H4 (cell line): ENCODE data around the gene ADAMTSL3. TPM values are rescaled to one million over a fixed set of nuclear protein-coding genes. Genes with fewer than 3 reads are reported as not detected.

Experiments used
- DNase-seq: peaks from one replicate; pipeline ENCODE4 v3.0.0-alpha.2; 2015; ENCODE audit warnings: low spot score
- total RNA-seq: library from RNA; depleted of rRNA; stranded (reverse); fragments of >200 nt; shearing (Covaris generic); gene quantifications from 2 replicates; pipeline ENCODE4 v1.2.3, GENCODE V29; 2014

Gene ADAMTSL3
- total RNA-seq, 1 experiment from 2014 or later = 0.17 TPM

DNA sequence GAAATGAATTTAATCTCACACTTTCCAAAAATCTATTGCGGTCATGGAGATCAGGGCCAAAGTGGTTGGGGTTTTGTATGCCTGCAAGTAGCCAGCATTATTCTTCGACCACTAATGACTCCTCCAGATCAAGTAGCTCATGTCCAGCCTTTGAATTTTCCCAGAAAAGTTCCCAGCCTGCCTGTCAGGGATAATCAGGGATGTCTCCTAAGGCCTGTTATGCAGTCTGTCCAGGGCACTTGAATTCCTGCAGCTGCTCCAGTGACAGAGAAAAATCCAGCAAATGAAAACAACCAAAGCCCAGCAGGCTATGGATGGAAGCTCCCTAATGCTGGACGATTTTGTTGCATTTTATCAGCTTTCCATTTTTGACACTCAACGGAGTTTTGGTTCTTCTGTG lies 215.4 kb downstream of the ADAMTSL3 start:
- no peak for DNase-seq

DNA sequence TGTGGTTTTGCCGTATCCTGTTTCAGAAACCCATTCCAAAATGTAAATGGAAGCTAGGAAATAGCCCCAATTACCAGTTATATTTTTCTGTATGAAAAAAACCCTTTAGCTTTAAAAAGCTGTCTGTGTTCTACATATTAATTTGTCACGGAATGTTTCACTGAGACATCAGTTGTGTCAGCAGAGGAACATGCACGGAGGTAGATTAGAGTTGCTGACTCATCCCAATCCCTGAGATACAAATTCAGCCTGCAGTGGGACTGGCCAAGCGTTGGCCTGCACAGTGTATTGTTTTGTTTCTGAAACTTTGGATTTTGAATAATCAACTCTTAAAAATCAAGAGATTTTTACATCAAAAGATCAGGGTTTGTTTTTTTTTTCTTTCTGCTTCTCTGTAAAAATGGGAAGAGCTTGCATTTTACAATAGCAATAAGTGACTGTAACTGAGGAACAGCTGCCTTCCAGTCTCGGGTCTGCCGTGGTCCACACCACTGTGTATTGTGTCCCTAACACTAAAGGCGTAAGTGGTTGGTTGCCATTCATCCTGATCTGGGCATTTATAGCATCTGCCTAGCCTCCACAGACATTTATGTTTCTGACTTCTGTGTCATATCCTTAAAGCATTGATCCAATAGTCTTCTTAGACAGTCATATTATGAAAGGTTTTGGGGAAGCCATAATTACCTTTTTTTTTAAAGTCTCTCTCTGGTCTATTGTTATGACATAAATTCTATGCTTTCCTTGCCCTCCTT lies 218.1 kb downstream of the ADAMTSL3 start:
- peak; percentile 49 for DNase-seq

DNA sequence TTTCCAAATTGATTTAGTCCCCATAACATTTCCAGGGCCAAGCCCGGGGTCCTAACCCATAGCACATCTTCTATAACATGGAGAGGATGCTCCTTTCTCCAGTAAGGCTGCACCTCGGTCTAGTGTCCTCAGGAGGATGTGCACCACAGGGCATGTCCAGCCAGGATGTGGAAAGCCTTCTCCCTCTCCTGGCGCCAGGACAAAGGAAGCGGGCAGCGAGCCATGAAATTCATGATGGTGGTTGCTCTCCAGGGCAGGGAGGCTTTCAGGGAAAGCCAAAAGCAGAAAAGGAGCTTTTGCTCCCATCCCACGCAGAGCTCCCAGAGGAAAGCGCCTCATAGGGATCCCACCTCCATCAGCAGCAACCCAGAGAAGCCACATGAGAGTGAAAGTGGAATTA lies 220.0 kb downstream of the ADAMTSL3 start:
- no peak for DNase-seq

DNA sequence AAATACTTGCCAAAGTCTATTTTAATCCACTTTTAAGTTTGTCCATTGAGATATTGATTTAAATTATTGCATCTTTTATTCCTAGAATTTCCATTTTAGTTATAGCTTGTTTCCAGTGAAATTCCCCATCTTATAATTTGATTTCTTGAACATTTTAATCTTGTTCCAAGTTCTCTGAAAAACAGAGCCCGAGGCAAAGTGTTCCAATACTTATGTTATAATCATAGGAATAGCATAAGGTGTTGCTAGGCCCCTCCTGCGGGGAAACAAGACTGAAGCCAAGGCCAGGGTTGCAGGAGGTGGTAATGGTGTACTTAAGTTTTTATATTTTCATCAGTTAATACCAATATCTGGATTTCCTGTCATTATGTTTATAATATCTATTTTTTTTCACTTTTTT lies 226.6 kb downstream of the ADAMTSL3 start:
- DNase-seq = no peak

DNA sequence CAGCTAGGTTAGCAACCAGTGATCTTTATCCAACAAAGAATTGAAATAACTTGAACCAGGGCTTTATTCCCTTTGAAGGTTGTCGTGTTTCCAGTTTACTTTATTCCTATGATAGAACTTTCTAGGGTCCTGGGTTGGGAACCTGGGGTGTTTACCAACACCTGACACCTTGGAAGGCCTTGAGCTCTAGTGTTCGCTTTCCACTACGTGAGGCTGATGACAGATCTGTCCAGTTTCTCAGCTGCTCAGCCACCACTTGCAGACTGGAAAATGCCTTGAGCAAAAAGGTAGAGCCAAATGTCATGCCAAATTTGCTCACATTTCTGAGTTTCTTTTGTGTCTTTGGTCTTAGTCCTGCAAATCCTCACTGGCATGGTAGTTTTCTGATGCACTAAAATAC lies 227.2 kb downstream of the ADAMTSL3 start:
- no peak for DNase-seq

DNA sequence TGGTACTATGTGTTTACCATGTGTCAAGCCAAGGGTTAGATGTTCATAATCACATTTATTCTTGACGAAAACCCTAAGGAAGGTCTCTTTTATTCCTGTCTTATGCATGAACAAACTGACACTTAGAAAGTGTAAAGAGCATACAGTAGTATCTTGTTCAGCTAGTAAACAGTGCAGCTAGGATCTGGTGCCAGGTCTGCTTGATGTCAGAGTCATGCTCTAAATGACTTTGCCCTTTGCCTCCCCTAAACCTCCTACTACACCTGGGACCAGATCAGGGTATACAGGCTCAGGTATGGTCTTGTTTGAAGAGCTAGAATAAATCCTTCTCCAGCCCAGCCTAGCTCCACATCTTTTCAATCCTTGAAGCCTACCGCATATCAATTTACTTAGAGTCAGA lies 232.4 kb downstream of the ADAMTSL3 start:
- no peak for DNase-seq

DNA sequence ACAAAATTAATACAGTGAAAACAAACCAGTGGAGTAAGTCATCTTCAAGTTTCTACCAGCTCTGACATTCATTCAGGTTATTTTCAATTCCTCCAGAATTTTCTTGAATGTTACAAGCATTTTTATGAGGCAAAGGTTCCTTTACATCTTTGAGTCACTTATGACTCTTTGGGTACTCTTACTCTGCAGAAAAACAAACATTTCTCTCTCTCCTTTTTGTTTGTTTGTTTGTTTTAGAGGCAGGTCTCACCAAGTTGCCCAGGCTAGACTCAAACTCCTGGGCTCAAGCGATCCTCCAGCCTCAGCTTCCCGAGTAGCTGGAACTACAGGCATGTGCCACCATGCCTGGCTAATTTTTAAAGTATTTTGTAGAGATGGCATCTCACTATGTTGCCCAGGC lies 233.5 kb downstream of the ADAMTSL3 start:
- DNase-seq = no peak

DNA sequence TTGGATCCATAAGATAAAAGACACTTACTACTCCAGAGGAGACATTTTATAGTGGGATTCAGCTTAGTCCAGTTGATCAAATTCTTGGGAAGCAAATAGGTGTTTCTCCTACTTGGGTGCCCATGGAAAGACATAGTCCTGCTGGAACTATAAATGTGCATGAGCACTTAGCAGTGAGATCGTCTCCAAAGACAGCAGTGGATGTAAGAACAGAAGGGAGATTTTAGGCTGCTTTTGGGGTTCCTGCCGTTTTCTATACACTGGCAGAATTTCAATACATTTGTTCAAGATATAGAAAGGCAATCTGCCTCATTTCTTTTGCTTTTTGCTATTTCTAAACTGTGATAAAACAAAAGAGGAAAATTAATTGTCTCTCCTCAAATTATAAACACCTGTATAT lies 234.0 kb downstream of the ADAMTSL3 start:
- DNase-seq = no peak

DNA sequence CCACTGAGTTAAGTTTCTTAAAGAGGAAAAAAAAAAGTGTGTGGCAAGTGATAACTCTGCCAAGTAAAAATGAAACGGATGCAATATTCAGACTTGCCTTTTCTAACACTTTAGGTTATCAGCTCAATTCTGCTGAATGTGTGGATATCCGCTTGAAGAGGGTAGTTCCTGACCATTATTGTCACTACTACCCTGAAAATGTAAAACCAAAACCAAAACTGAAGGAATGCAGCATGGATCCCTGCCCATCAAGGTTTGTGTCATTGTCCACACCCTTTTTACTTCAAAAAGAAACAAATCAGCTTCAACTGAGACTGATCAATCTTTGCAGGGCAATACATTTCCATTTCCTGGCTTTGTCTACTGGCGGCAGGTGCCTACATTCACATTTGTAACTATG lies 236.1 kb downstream of the ADAMTSL3 start:
- DNase-seq = no peak

DNA sequence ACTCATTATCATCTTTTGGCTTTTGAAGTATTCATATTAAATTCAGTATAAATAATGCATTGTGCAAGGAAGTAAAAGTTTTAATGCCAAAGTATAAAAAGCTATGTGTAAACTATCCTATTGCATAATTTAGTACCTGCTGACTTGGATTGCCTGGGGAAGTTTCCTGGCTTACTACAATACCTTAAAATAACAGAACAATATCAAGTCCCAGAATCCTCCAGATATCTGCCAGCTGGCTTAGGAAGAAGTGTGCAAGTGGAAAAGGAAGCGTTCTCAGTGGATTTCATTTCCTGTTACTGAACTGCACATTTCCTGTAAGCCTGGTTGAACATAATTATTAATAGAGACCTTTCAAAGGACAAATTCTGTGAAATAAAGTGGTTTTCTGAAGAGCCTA lies 236.7 kb downstream of the ADAMTSL3 start:
- DNase-seq = no peak

DNA sequence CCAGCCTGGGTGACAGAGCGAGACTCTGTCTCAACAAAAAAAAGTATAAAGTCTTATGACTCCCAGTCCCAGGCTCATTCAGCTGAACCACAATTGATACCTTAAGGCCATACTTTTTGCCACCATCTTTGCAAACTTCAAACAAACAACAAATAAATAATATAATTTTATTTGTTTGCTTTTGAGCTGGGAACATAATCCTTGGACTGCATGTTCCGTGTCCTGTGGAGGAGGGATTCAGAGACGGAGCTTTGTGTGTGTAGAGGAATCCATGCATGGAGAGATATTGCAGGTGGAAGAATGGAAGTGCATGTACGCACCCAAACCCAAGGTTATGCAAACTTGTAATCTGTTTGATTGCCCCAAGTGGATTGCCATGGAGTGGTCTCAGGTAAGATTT lies 238.6 kb downstream of the ADAMTSL3 start:
- DNase-seq = no peak

DNA sequence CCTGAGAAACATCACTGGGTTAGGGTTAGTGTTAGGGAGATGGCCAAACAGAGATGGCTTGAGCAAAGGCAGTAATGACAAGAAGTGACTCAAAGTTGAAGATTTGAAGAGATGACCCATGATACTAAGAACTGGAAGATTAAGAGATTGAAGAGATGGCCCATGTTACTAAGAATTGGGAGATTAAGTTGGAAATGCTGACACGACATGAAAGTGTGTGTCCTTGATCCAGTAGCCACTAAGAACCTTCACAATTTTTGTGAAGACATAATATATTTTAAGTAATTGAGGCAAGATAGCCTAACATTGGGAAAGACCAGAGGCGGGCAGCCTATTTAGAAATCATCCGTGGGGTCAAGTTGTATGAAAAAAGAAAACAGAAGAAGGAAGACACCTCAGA lies 239.4 kb downstream of the ADAMTSL3 start:
- DNase-seq = no peak

DNA sequence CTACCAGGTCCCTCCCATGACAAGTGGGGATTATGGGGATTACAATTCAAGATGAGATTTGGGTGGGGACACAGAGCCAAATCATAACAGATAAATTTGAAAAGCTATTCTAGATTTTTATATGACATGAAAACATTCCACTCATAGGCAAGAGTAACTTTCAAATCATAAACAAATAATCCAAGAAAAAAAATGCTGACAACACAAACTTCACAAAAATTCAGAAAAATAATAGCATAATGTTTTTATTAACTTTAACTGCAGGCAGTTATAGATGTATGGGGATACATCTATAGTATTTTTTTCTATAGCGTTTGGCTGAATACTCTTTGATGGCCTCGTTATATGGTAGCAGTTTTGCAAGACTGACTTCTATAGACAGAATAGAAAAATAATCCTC lies 243.1 kb downstream of the ADAMTSL3 start:
- no peak for DNase-seq

DNA sequence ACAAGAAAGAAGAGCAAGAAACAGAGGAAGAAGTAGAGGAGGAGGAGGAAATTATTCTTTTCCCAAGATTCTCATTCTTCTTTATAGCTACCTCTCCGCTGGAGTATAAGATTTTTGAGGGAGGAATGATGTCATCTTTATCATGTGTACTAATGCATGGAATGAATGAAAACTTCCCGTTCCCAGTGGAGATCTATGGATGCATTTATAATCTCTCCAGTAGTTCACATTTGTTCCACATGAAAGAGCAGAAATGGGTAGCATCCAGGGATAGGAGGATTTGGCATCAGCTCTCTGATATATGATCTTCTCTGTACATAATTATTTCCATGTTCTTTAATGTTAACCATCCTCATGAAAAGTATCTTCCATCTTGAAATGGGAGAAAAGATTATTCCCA lies 244.4 kb downstream of the ADAMTSL3 start:
- no peak for DNase-seq

DNA sequence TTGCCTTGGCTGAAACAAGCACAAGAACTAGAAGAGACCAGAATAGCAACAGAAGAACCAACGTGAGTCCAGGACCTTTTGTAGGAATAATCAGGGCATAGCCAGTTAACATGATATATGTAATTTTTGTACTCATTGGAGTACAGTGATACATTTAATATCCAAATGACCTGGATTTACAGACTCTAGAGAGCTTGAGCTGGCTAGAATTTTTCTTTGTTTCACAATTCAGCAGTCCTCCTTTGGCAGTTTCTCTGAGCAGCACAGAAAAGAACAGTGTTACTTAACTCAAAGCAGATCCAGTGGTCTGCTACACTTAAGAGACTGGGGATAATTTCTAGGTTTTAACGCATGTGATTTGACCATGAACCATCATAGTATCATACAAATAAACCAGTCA lies 245.7 kb downstream of the ADAMTSL3 start:
- DNase-seq = no peak

DNA sequence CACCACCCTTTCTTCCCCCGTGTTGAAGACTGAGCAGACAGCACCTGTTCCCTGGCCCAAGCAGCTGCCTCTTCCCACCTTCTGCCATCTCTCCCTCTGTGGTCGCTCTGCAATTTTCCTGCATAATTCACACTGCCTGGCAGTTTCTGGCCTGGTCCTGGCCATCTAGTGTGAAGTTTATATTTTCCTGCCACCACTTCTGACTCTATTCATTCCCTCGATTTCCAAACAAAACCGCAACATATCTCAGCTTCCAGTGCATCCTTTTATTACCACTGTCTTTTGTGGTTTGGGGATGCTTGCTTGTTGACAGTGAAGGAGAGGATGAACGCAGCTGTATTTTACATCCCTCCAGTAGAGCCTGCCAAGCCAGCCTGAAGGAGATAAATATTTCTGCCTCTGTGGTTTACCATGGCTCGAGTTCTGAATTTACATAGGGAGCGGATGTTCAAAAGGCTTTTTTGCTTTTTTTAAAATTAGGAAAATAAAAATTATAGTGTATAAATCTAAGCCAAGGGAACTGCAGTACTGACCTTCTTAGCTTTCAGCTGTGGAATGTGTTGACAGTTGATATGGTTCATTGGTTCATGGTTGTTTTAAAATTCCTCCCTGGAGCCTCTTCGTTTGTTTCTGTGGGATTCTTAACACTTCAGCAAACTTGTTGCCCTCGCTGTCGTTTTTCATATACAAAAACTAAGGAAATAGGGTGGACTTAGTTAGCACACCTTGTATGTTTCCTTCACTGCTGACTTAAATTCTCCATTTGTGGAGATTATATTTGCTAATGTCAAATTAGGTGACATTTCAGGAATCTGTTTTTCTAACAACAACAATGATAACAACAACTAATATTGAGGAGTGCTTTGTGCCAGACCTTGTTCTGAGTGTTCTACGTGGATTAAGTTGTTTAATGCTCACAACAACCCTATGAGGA lies 250.5 kb downstream of the ADAMTSL3 start:
- DNase-seq = no peak

DNA sequence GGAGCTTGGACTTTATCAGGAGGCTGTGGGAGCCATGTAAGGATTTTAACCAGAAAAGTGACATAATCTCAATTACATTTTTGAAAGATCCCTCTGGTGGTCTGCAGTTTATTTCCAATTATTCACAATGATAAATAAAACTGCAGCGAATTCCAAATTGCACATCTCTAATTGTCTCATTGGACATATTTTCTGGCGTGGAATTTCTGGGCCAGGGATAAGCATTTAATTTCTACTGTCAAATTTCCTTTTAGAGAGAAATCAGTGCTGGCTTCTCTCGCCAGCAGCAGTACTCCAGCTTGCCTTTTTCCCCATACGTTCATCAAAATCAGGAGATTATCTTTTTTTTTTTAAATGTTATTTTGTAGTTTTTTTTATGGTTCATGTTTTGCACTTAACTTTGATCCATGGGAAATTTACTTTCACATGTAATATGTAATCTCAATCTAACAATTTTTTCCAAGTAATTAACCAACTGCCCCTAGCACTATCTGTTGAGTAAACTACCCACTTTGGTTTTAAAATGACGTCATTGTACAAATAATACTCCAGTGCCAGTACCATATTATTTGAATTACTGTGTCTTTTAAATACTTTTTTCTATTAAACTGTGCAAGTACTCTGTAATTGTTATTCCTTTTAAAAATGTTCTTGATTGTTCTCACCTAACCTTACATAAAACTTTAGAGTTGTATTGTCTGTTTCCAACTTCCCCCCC lies 251.8 kb downstream of the ADAMTSL3 start:
- no peak for DNase-seq

DNA sequence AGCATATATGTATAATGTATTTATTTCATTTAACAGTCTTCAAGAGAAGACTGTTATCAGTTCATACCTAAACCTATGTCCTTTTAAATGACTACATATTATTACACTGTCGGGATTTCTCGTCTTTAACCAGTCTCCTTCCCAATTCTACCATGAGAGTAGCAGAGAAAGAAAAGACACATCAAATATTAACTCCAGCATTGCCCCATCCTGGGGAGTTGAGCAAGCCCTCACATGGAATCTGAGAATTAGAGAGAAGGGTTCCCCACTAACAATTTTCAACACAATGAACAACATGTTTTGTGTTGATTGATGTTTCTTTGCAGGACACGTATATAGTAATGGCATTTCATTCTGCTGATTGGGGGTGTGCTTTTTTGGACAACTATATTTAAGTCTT lies 257.4 kb downstream of the ADAMTSL3 start:
- DNase-seq = no peak

DNA sequence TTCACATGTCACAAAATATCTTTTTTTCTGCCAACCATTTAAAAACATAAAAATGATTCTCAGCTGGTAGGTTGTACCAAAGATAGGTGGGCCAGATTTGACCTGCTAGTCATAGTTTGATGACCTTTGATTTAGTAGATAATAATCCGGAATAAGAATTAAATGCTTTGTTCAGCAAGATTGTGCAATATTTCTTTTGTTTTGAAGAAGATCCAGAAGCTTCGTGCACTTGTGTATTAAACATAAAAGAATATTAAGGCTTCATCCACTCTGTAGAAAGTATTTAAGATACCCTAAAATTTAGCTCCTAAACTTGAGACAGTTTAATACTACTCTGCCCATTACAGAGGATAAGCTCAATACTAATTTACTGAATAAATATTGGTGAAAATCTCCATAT lies 258.4 kb downstream of the ADAMTSL3 start:
- DNase-seq = no peak

DNA sequence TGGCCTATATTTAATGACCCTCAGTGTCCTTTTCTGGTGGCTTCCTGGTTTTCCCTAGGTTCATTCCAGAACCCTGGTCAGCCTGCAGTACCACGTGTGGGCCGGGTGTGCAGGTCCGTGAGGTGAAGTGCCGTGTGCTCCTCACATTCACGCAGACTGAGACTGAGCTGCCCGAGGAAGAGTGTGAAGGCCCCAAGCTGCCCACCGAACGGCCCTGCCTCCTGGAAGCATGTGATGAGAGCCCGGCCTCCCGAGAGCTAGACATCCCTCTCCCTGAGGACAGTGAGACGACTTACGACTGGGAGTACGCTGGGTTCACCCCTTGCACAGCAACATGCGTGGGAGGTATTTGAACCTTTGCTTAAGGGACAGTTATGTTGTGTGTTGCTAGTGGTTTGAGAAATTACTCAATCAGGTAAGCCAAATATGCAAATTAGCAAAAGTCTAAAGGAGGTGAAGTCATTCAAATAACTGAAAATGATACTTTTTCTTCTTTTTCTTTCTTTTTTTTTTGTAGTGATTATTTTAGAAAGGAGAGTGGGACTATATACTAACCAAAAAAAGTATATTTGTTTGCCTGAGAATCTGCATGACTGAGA lies 259.2 kb downstream of the ADAMTSL3 start:
- no peak for DNase-seq

DNA sequence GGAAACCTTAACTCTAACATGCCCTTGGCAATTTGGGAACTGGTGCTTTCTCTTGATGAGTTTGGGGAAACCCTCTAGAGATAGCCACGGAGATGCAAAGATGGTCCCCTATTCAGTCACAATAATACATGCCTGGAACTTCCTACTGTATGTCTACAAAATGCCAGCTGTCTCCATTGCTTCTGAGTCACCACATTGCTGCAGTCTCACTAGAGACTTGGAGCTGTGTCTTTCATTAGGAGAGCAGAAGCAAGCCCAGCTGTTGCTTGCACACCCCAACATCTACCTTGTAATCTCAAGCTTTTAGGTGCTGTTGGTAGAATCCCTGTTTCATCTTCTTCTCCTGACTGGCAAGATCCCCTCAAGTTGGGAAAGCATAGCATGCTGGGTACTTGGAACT lies 261.0 kb downstream of the ADAMTSL3 start:
- DNase-seq = no peak

DNA sequence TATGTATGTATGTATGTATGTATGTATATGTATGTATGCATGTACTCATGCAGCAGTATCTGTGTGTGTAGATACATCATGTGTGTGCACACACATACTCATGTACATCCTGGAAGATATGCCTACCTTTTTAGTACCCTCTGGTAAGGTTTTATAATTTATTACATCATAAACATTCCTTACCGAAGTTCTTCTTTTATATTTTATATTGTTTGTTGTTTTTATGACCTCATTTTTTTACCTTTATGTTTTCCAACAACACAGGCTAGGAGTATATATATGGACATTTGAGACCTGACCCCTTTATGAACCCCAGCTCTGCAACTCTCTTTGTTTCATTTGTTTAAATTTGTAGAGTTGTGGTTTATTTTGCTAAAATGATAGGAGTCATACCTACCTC lies 263.5 kb downstream of the ADAMTSL3 start:
- no peak for DNase-seq
